Neuron (in vitro differentiated cells): ENCODE data around the gene ARFIP2.

Experiments
- H2AFZ ChIP-seq: one replicate; pipeline ENCODE4 v1.6.1; 2013; ENCODE audit warnings: low read depth, mild to moderate bottlenecking, inconsistent platforms, low read length, moderate library complexity
- H3K27me3 ChIP-seq: one replicate; pipeline ENCODE4 v1.6.1; 2013; ENCODE audit warnings: low read length; ENCODE audit not compliant: insufficient read depth
- H3K36me3 ChIP-seq: one replicate; pipeline ENCODE4 v1.6.1; 2013; ENCODE audit warnings: low read length; ENCODE audit not compliant: insufficient read depth
- H3K4me1 ChIP-seq: one replicate; pipeline ENCODE4 v1.6.1; 2013; ENCODE audit warnings: low read length; ENCODE audit not compliant: insufficient read depth
- H3K4me3 ChIP-seq: 2 replicates; pipeline ENCODE4 v1.5.1; 2013; ENCODE audit warnings: mild to moderate bottlenecking, low read length, moderate library complexity
- H3K9me3 ChIP-seq: one replicate; pipeline ENCODE4 v1.6.1; 2013; ENCODE audit warnings: low read length

Gene ARFIP2

DNA sequence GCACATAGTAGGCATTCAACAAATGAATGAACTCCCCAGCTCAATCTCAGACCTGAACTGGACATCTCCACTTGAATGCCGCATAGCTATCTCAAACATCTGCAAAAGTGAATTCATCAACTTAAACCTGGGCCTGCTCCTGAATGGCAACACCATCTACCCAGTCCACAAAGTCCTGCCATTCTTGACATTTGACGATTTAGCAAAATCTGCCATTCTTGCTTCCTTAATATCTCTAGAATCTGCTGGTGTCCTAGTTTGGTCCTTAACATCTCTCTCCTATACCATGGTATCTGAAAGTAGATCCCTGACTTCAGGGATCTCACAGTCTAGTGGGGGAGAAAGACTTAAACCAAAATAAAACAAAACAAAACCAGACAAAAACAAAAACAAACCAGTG, 28.0 kb downstream of the ARFIP2 start:
- no peaks in the 10 kb centered on the region for H3K27me3 ChIP-seq
- H2AFZ ChIP-seq, result no peak overlapping the region
- no peaks in the 10 kb centered on the region for H3K9me3 ChIP-seq
- peaks cover 74% of the 10 kb centered on the region for H3K36me3 ChIP-seq
- no peak overlapping the region for H3K4me3 ChIP-seq
- no peaks in the 10 kb centered on the region for H3K4me1 ChIP-seq

DNA sequence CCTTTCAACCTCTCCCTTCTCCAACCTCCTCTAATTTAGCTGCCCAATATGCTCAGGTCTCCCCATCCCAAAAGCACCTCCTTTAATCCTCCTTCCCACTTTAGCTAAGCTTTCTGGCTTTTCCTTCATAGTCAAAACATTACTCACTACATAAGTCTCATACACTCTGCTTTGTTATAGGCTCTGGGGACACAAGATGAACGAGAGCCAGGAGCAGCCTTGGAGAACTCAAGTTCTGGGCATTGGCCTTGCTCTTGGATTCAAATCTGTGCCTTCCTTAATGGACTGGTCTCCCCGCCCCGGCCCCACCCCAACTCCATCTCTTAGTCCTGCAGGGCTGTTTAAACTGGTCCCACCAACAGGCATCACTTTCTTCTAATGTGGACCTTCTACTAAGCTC, 28.9 kb downstream of the ARFIP2 start:
- no peak overlapping the region for H2AFZ ChIP-seq
- H3K4me1 ChIP-seq, result no peaks in the 10 kb centered on the region
- no peak overlapping the region for H3K4me3 ChIP-seq
- no peaks in the 10 kb centered on the region for H3K27me3 ChIP-seq
- H3K9me3 ChIP-seq, result no peaks in the 10 kb centered on the region
- H3K36me3 ChIP-seq, result peaks cover 77% of the 10 kb centered on the region

DNA sequence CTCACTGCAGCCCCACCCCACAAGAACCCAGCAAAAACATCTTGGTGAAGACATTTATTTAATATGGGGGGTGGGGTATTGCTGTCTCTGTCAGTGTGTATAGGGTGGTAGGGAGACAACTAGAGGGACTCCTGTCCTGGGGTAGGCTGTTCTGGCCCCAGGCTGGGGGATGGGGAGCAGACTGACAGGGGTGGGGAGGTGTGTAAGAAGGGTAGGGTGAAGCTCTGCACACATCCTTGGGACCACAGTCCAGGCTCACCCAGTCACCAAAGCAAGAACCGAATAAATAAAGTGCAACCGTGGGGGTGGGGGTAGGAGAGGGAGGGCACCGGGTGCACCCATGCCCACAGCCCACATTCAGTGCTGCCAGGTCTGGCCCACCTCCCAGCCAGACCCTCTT, 32.6 kb downstream of the ARFIP2 start:
- no peak overlapping the region for H3K4me3 ChIP-seq
- H3K27me3 ChIP-seq, result no peaks in the 10 kb centered on the region
- no peaks in the 10 kb centered on the region for H3K4me1 ChIP-seq
- peaks cover 45% of the 10 kb centered on the region for H3K36me3 ChIP-seq
- H3K9me3 ChIP-seq, result no peaks in the 10 kb centered on the region
- H2AFZ ChIP-seq, result no peak overlapping the region

- Histone ChIP-seq H3K4me3 (no peak overlapping the region), H3K9me3 (no peaks in the 10 kb centered on the region), H2AFZ (no peak overlapping the region), H3K4me1 (no peaks in the 10 kb centered on the region), H3K36me3 (peaks cover 6% of the 10 kb centered on the region), H3K27me3 (no peaks in the 10 kb centered on the region)
Measured at GRCh38 chr11:6443269-6444003, 37.7 kb downstream of the ARFIP2 start.

DNA sequence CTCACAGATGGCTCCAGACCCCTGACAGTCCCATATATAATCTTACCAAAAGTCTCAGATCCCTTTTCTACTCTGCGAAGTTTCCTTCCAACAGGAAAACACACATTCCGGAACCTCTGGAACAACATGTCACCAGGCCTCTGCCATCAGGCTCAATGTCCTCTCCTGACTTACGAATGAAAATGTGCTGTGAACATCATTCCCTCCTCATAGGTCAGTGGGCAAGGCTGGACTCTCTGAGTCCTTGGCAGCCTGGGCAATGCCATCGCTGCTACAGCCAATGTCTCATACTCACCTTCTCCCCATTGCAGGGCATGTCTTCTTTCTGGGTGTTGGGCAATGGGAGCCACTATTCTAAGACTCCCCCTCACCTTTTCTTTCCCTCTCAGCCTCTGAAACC, 38.7 kb downstream of the ARFIP2 start:
- Histone ChIP-seq H3K9me3 (no peaks in the 10 kb centered on the region), H3K4me1 (peaks cover 2% of the 10 kb centered on the region), H2AFZ (no peak overlapping the region), H3K27me3 (no peaks in the 10 kb centered on the region), H3K36me3 (peaks cover under 1% of the 10 kb centered on the region), H3K4me3 (no peak overlapping the region)

- H3K36me3 ChIP-seq, result no peaks in the 10 kb centered on the region
- H2AFZ ChIP-seq, result no peak within 1 kb of the TSS
- H3K4me1 ChIP-seq, result peaks cover 2% of the 10 kb centered on the region
- H3K9me3 ChIP-seq, result no peaks in the 10 kb centered on the region
- no peak within 1 kb of the TSS for H3K4me3 ChIP-seq
- H3K27me3 ChIP-seq, result no peaks in the 10 kb centered on the region
Measured at GRCh38 chr11:6440906-6441358, 40.2 kb downstream of the ARFIP2 start, which contains the start of gene HPX. Gene HPX, minus strand, starts transcription at chr11:6440987. Its CDS starts 24 bp downstream, at chr11:6440963.

DNA sequence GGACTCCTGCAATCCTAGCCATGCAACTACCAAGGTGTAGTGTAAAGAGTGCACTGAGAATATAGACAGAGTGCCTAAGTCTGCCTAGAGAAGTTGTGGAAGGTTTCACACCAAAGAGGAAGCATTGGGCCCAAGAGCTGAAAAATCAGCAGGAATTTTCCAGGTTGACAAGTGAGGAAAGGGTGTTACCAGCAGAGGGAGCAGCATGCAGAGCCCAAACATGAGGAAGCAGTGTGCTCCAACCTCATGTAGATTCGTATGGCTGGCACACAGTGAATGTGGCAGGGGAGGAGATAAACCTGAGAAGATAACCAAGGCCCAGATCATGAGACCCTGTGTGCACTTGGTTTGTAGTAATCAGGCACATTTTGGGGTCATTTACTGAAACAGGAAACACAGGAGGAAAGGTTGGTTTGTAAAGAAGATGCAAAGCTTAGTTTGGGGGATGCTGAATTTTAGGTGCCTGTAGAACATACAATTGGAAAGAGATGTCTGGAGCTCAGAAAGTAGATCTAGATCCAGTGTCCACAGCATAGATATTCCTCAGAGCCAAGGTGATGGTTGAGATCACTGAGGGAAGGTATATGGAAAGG, 42.1 kb downstream of the ARFIP2 start:
- Histone ChIP-seq H2AFZ (no peak overlapping the region), H3K27me3 (no peaks in the 10 kb centered on the region), H3K4me1 (peaks cover 2% of the 10 kb centered on the region), H3K4me3 (no peak overlapping the region), H3K36me3 (no peaks in the 10 kb centered on the region), H3K9me3 (no peaks in the 10 kb centered on the region)

DNA sequence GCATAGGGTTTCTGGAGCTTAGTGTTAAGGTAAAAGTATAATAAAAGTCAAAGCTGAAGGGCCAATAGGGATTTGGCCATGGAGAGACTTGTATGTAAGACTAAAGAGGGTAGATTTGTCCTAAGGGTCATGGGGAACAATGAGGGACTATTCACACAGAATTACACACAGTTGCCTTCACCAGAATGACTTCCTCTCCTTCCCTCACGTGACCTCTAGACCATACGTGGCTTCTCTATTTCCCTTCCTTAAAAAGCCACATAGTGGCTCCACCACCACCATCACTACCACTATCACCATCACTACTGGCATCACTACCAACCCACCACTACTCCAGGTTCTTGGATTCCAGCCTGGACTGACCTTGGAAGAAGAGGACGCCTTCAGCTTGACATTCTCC, 43.1 kb downstream of the ARFIP2 start:
- no peaks in the 10 kb centered on the region for H3K27me3 ChIP-seq

GRCh38 chr11:6437423-6437822, 43.7 kb downstream of the ARFIP2 start:
- Histone ChIP-seq H3K36me3 (no peaks in the 10 kb centered on the region), H2AFZ (no peak overlapping the region), H3K27me3 (no peaks in the 10 kb centered on the region), H3K4me3 (no peak overlapping the region), H3K4me1 (peaks cover 2% of the 10 kb centered on the region), H3K9me3 (no peaks in the 10 kb centered on the region)

More for the DNA sequence above, 43.1 kb downstream of the ARFIP2 start:
- Histone ChIP-seq H3K36me3 (no peaks in the 10 kb centered on the region), H2AFZ (no peak overlapping the region), H3K9me3 (no peaks in the 10 kb centered on the region), H3K4me1 (peaks cover 2% of the 10 kb centered on the region), H3K4me3 (no peak overlapping the region)

DNA sequence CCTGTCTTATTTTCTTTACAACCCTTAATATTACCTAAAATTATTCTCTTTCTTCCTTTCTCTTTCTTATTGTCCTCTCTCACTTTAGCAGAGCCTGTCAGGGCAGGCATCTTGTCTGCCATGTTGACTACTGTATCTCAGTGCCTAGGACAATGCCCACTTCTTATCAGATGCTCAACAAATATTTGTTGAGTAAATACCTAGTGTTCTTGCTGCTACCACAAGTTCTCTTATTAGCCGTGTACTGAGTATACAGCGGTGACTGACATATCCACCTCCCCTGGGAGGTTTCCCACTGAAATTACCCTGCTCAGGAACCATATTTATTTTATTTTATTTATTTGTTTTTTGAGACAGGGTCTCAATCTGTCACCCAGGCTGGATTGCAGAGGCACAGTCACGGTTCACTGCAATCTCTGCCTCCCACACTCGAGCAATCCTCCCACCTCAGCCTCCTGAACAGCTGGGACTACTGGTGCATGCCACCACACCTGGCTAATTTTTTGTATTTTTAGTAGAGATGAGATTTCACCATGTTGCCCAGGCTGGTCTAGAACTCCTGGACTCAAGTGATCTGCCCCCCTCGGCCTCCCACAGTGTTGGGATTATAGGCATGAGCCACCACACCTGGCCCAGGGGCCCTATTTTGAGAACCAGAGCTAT, 47.0 kb downstream of the ARFIP2 start:
- no peaks in the 10 kb centered on the region for H3K27me3 ChIP-seq
- no peak overlapping the region for H2AFZ ChIP-seq
- H3K36me3 ChIP-seq, result no peaks in the 10 kb centered on the region
- H3K4me3 ChIP-seq, result no peak overlapping the region
- H3K4me1 ChIP-seq, result peaks cover 2% of the 10 kb centered on the region
- no peaks in the 10 kb centered on the region for H3K9me3 ChIP-seq

GRCh38 chr11:6431861-6432260, 49.3 kb downstream of the ARFIP2 start:
- Histone ChIP-seq H3K4me1 (no peaks in the 10 kb centered on the region), H3K27me3 (no peaks in the 10 kb centered on the region), H3K9me3 (no peaks in the 10 kb centered on the region), H3K36me3 (no peaks in the 10 kb centered on the region), H3K4me3 (no peak overlapping the region), H2AFZ (no peak overlapping the region)

- no peaks in the 10 kb centered on the region for H3K27me3 ChIP-seq
- no peaks in the 10 kb centered on the region for H3K36me3 ChIP-seq
- no peak overlapping the region for H2AFZ ChIP-seq
- H3K4me1 ChIP-seq, result no peaks in the 10 kb centered on the region
- H3K4me3 ChIP-seq, result no peak overlapping the region
- no peaks in the 10 kb centered on the region for H3K9me3 ChIP-seq
Measured at GRCh38 chr11:6427516-6427915, 53.6 kb downstream of the ARFIP2 start.
